GM23338 (cell line): ENCODE measurements around the gene DMD. TPM values are rescaled to one million over a fixed set of nuclear protein-coding genes. Genes with fewer than 3 reads are reported as not detected.

ENCODE experiments used
- EZH2 ChIP-seq: fragments of 200-600 bp; sonication (generic); IDR thresholded peaks from one replicate; pipeline ENCODE4 v1.8.0; 2017; ENCODE audit warnings: antibody characterized with exemption, mild to moderate bottlenecking, low read depth; ENCODE audit not compliant: unreplicated experiment
- ZNF331 ChIP-seq: fragments of 250-450 bp; sonication (Bioruptor Pico); IDR thresholded peaks from 2 replicates; pipeline ENCODE4 v1.5.0; 2020; ENCODE audit warnings: low read depth, mild to moderate bottlenecking, moderate library complexity
- polyA plus RNA-seq: library from polyadenylated mRNA; unstranded; fragments of >200 nt; fragmentation: Nextera tagmentation; extraction: Ambion mirVana; gene quantifications from 2 replicates; pipeline ENCODE4 v1.2.1, GENCODE V29; 2016
- total RNA-seq: library from RNA; depleted of rRNA; stranded (reverse); fragments of >200 nt; shearing (Covaris generic); gene quantifications from 2 replicates; pipeline ENCODE4 v1.2.3, GENCODE V29; 2014
- TF ChIP-seq, protein P1 (sequence below): fragments of 250-450 bp; sonication (Bioruptor Pico); IDR thresholded peaks from 2 replicates; pipeline ENCODE4 v1.5.0; 2020; ENCODE audit warnings: mild to moderate bottlenecking, moderate library complexity
- TF ChIP-seq, protein P2 (sequence below): IDR thresholded peaks from one replicate; pipeline ENCODE4 v1.6.1; 2018; ENCODE audit warnings: antibody characterized with exemption; ENCODE audit not compliant: unreplicated experiment

DMD gene
- total and polyA plus RNA-seq, 2 experiments from 2014 or later = 4.5 to 7.6 TPM

DNA sequence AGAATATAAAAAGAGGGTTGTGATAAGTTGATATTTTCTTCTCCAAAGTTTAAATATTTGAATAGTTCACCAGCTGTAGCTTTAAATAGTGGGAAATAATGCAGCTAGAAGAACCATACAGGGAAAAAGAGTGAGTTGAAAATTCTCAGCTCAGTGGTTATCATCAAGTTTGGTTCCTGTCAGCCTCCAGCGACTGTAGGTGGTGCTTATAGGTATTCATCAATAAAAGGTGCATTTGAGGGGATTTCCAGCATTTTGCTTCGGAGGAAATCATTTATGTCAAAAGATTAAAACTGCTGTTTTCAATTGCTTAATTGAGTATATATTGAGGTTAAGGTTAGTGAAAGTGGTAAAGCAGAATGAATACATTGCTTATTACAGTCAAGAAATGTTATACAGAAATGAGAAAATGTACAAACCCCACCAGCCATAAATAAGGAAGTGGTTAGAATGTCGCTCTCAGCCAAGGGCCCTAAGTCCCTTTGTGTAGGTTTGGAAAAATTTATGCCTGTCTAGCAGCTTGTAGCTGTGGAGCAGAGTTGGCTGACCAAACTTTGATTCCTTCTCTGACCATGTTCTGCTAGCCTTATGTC is 1606.6 kb downstream of the DMD start (continued):
- TF ChIP-seq, protein P1, sequence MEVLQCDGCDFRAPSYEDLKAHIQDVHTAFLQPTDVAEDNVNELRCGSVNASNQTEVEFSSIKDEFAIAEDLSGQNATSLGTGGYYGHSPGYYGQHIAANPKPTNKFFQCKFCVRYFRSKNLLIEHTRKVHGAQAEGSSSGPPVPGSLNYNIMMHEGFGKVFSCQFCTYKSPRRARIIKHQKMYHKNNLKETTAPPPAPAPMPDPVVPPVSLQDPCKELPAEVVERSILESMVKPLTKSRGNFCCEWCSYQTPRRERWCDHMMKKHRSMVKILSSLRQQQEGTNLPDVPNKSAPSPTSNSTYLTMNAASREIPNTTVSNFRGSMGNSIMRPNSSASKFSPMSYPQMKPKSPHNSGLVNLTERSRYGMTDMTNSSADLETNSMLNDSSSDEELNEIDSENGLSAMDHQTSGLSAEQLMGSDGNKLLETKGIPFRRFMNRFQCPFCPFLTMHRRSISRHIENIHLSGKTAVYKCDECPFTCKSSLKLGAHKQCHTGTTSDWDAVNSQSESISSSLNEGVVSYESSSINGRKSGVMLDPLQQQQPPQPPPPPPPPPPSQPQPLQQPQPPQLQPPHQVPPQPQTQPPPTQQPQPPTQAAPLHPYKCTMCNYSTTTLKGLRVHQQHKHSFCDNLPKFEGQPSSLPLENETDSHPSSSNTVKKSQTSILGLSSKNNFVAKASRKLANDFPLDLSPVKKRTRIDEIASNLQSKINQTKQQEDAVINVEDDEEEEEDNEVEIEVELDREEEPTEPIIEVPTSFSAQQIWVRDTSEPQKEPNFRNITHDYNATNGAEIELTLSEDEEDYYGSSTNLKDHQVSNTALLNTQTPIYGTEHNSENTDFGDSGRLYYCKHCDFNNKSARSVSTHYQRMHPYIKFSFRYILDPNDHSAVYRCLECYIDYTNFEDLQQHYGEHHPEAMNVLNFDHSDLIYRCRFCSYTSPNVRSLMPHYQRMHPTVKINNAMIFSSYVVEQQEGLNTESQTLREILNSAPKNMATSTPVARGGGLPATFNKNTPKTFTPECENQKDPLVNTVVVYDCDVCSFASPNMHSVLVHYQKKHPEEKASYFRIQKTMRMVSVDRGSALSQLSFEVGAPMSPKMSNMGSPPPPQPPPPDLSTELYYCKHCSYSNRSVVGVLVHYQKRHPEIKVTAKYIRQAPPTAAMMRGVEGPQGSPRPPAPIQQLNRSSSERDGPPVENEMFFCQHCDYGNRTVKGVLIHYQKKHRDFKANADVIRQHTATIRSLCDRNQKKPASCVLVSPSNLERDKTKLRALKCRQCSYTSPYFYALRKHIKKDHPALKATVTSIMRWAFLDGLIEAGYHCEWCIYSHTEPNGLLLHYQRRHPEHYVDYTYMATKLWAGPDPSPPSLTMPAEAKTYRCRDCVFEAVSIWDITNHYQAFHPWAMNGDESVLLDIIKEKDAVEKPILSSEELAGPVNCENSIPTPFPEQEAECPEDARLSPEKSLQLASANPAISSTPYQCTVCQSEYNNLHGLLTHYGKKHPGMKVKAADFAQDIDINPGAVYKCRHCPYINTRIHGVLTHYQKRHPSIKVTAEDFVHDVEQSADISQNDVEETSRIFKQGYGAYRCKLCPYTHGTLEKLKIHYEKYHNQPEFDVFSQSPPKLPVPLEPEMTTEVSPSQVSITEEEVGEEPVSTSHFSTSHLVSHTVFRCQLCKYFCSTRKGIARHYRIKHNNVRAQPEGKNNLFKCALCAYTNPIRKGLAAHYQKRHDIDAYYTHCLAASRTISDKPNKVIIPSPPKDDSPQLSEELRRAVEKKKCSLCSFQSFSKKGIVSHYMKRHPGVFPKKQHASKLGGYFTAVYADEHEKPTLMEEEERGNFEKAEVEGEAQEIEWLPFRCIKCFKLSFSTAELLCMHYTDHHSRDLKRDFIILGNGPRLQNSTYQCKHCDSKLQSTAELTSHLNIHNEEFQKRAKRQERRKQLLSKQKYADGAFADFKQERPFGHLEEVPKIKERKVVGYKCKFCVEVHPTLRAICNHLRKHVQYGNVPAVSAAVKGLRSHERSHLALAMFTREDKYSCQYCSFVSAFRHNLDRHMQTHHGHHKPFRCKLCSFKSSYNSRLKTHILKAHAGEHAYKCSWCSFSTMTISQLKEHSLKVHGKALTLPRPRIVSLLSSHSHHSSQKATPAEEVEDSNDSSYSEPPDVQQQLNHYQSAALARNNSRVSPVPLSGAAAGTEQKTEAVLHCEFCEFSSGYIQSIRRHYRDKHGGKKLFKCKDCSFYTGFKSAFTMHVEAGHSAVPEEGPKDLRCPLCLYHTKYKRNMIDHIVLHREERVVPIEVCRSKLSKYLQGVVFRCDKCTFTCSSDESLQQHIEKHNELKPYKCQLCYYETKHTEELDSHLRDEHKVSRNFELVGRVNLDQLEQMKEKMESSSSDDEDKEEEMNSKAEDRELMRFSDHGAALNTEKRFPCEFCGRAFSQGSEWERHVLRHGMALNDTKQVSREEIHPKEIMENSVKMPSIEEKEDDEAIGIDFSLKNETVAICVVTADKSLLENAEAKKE (CRISPR knock-in tag) = no peak
- TF ChIP-seq, protein P2, sequence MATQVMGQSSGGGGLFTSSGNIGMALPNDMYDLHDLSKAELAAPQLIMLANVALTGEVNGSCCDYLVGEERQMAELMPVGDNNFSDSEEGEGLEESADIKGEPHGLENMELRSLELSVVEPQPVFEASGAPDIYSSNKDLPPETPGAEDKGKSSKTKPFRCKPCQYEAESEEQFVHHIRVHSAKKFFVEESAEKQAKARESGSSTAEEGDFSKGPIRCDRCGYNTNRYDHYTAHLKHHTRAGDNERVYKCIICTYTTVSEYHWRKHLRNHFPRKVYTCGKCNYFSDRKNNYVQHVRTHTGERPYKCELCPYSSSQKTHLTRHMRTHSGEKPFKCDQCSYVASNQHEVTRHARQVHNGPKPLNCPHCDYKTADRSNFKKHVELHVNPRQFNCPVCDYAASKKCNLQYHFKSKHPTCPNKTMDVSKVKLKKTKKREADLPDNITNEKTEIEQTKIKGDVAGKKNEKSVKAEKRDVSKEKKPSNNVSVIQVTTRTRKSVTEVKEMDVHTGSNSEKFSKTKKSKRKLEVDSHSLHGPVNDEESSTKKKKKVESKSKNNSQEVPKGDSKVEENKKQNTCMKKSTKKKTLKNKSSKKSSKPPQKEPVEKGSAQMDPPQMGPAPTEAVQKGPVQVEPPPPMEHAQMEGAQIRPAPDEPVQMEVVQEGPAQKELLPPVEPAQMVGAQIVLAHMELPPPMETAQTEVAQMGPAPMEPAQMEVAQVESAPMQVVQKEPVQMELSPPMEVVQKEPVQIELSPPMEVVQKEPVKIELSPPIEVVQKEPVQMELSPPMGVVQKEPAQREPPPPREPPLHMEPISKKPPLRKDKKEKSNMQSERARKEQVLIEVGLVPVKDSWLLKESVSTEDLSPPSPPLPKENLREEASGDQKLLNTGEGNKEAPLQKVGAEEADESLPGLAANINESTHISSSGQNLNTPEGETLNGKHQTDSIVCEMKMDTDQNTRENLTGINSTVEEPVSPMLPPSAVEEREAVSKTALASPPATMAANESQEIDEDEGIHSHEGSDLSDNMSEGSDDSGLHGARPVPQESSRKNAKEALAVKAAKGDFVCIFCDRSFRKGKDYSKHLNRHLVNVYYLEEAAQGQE = no peak
- no peak for TF ChIP-seq EZH2
- no peak for TF ChIP-seq ZNF331 (CRISPR knock-in tag)
